ENCODE results near the gene NSA2. TPM values are rescaled to one million over a fixed set of nuclear protein-coding genes. Genes with fewer than 3 reads are reported as not detected.

Gene NSA2
- total and polyA plus RNA-seq, 8 donors: 22.4 to 68.6 (median 33.6) TPM

GRCh38 chr5:74829413-74829812 lies 62.4 kb downstream of the NSA2 start:
- ATAC-seq: no peak
- DNase-seq: no peak
- Histone ChIP-seq H3K27ac (no peak overlapping the region), H3K9me3 (no peaks in the 10 kb centered on the region), H3K27me3 (no peaks in the 10 kb centered on the region), H3K4me1 (no peaks in the 10 kb centered on the region), H3K4me3 (no peak overlapping the region), H3K36me3 (no peaks in the 10 kb centered on the region)
- intact Hi-C loops (cut with DNase I): no loop called here
- TF ChIP-seq CTCF (IDR thresholded peaks at IDR 0.05): no peak
- no peak for FAIRE-seq
- 84 to 92% methylated on average over 7 of the region's 7 CpGs for WGBS, 2 donors

Other genes starting within 250 kb of the NSA2 start
- gene ENC1, start 126.5 kb upstream of the NSA2 start, total RNA-seq: 10 to 100 TPM; 21.4 to 63.1 (median 28.5) TPM
- gene ENC1, start 126.5 kb upstream of the NSA2 start, polyA plus RNA-seq: 10 to 100 TPM; 21.3 to 26.3 TPM
- 100 to 1,000 TPM in 2 of 6 donors, 10 to 100 TPM in 4; 59.2 to 140 (median 73.8) TPM for gene HEXB, start 82.0 kb upstream of the NSA2 start, total RNA-seq
- 100 to 1,000 TPM in 1 of 2 donors, 10 to 100 TPM in 1; 82.8 to 127 TPM for gene HEXB, start 82.0 kb upstream of the NSA2 start, polyA plus RNA-seq
- gene GFM2, start 132 bp upstream of the NSA2 start, total RNA-seq: 10 to 100 TPM in 2 of 6 donors, 1 to 10 TPM in 4; 6.9 to 11.3 (median 9.0) TPM
- 10 to 100 TPM; 12.5 to 15.8 TPM for gene GFM2, start 132 bp upstream of the NSA2 start, polyA plus RNA-seq
- gene FAM169A, start 99.1 kb downstream of the NSA2 start, total RNA-seq: 1 to 10 TPM in 5 of 6 donors, under 1 TPM in 1; 0.28 to 2.3 (median 1.6) TPM
- gene FAM169A, start 99.1 kb downstream of the NSA2 start, polyA plus RNA-seq: 1 to 10 TPM in 1 of 2 donors, under 1 TPM in 1; 0.61 to 2.4 TPM

Data from pancreas (tissue), 10 donors.